WERI-Rb-1 (cell line): ENCODE results near the gene STXBP6.

Source experiments
- DNase-seq: peaks from one replicate; pipeline ENCODE4 v3.0.0-alpha.2; 2020
- H3K27ac ChIP-seq: fragments of 250-450 bp; sonication (Bioruptor Pico); 2 replicates; pipeline ENCODE4 v1.5.1; 2020; ENCODE audit warnings: mild to moderate bottlenecking, moderate library complexity
- H3K27me3 ChIP-seq: fragments of 250-450 bp; sonication (Bioruptor Pico); 2 replicates; pipeline ENCODE4 v1.5.1; 2021; ENCODE audit warnings: mild to moderate bottlenecking, low read depth, moderate library complexity; ENCODE audit not compliant: insufficient read depth, severe bottlenecking
- H3K36me3 ChIP-seq: fragments of 250-450 bp; sonication (Bioruptor Pico); 2 replicates; pipeline ENCODE4 v1.5.1; 2020; ENCODE audit warnings: mild to moderate bottlenecking, moderate library complexity
- H3K4me3 ChIP-seq: 2 replicates; pipeline ENCODE4 v1.5.1; 2011; ENCODE audit warnings: low read depth, mild to moderate bottlenecking, control low read depth, low read length
- H3K9me3 ChIP-seq: fragments of 250-450 bp; sonication (Bioruptor Pico); 2 replicates; pipeline ENCODE4 v1.5.1; 2021; ENCODE audit warnings: mild to moderate bottlenecking, moderate library complexity; ENCODE audit not compliant: severe bottlenecking
- TF ChIP-seq, protein P1 (sequence below): IDR thresholded peaks from 2 replicates; pipeline ENCODE4 v1.5.1; 2011; ENCODE audit warnings: low read depth, mild to moderate bottlenecking, control low read depth, inconsistent platforms, low read length

Gene STXBP6

DNA sequence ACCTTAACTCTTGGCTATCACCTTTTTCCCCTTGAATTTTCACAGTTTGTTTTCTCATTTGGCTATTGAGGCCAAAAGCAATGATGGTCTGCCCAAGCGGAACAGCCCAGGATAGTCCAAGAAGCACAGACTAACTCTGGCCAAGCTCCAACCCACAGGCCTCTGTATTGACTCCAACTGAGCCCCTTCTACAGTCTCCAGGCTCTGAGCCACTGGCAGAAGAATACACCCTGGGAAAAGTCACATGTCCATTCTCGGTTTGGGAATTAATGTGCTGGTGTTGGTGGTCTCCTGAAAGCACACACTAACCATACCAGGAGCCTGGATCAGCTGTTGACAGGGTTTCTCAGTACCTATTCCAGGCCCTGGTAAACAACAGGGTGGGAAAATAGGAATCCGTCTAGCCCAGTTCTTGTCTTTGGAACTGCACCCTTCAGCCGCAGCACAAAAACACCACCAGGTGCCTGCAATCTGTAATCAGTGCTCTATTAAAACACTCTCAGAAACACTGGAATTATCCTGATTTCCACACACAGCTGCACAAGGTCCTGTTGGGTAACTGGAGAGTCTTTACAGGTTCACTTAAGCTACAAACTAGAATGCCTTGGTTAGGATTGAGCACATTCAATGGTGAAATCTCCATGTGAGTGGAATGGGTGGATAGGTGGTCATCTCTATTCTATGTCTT lies 63.6 kb downstream of the STXBP6 start:
- no peak for DNase-seq
- TF ChIP-seq, protein P1, sequence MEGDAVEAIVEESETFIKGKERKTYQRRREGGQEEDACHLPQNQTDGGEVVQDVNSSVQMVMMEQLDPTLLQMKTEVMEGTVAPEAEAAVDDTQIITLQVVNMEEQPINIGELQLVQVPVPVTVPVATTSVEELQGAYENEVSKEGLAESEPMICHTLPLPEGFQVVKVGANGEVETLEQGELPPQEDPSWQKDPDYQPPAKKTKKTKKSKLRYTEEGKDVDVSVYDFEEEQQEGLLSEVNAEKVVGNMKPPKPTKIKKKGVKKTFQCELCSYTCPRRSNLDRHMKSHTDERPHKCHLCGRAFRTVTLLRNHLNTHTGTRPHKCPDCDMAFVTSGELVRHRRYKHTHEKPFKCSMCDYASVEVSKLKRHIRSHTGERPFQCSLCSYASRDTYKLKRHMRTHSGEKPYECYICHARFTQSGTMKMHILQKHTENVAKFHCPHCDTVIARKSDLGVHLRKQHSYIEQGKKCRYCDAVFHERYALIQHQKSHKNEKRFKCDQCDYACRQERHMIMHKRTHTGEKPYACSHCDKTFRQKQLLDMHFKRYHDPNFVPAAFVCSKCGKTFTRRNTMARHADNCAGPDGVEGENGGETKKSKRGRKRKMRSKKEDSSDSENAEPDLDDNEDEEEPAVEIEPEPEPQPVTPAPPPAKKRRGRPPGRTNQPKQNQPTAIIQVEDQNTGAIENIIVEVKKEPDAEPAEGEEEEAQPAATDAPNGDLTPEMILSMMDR = no peak
- Histone ChIP-seq H3K36me3 (no peaks in the 10 kb centered on the region), H3K27me3 (peaks cover 28% of the 10 kb centered on the region), H3K9me3 (no peaks in the 10 kb centered on the region), H3K4me3 (no peak overlapping the region), H3K27ac (no peak overlapping the region)

DNA sequence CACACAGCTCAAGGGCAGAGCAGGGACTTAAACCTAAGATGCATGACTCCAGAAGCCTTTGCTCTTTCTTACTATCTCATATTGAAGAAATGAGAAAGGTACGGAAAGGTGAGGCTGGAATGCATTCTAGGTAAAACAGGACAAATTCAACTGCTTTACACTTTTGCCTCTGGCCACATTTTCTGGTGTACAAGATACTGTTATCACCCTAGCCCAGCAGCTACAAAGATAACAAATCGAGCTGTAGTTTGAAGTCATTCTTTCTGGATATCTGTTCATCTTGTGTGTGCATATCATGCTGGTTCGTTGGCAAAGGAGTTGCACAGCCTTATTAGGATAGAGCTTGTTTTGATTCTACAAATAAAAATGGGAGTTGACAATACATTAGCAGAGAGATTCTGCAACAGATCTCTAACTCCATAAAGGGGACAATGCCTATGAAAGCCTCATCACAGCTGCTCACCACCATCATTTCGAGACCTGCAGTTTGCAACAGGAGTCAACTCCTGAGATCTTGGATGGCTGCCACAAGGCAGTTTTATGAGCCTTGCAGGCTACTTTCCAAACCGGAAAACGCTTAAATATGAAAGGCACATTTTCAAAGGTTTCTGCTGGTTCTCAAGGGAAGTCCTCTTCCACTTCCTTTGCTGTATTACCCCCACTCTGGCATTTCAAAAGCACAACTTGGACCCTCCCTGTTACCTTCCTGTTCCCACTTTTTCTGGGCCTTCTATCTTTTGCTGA lies 64.9 kb downstream of the STXBP6 start:
- Histone ChIP-seq H3K27me3 (peaks cover 26% of the 10 kb centered on the region), H3K36me3 (no peaks in the 10 kb centered on the region), H3K27ac (no peak overlapping the region), H3K4me3 (no peak overlapping the region), H3K9me3 (no peaks in the 10 kb centered on the region)
- TF ChIP-seq, protein P1 = no peak
- no peak for DNase-seq

DNA sequence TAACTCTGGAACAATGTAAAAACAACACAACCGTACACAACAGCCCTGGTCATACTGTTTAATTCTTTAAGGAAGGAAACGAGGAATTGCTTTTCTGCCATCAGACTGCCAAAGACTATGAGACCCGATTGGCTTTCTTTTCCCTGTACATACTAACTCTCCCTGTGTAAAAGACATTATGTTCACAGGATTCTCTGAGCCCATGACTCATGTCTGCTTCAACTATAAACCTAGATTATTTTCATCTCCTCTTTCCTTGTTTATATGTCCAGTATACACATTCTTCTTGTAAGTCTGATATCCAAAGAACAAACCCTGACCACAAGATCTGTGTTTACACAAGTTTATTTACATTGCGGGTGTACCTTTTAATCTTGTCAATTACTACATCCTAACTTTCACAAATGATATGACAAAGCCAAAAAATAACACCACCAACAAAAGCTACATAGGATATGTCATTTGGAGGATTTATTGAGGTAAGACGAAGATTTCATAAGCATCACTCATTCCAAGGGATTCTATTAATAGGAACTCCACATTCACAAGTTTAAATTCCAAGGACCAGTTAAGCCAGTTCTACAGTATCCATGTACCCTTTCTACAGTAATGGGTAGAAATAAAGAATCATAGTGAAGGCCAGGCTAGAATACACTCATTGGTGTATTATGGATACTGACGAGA lies 67.3 kb downstream of the STXBP6 start:
- no peaks in the 10 kb centered on the region for H3K36me3 ChIP-seq
- no peak overlapping the region for H3K4me3 ChIP-seq
- H3K9me3 ChIP-seq = no peaks in the 10 kb centered on the region
- TF ChIP-seq, protein P1 = no peak
- peaks cover 15% of the 10 kb centered on the region for H3K27me3 ChIP-seq
- no peak overlapping the region for H3K27ac ChIP-seq
- no peak for DNase-seq

DNA sequence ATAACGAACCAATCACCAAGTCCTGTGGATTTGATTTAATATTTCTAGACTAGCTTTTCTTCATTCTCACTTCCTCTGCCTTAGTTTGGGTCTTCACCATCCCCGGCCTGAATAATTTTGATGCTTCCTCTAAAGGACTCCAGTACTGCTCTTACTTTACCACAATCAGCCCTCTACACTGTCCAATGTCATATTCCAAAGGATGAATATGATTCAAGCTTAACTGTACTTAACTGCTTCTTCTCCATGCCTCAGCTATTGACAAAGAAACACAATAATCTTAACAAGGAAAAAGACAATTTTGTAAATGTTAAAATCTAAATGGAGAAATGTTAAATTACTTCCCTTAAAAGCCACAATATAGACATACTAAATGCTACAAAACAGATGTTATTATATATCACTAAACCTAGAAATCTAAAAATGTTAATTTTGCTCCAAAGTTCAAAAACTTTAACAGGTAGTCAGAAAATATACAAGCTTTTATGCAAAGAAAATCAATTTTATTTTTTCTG lies 70.2 kb downstream of the STXBP6 start:
- no peaks in the 10 kb centered on the region for H3K36me3 ChIP-seq
- TF ChIP-seq, protein P1 = no peak
- no peak overlapping the region for H3K27ac ChIP-seq
- H3K9me3 ChIP-seq = no peaks in the 10 kb centered on the region
- H3K27me3 ChIP-seq = peaks cover 22% of the 10 kb centered on the region
- no peak overlapping the region for H3K4me3 ChIP-seq
- no peak for DNase-seq

DNA sequence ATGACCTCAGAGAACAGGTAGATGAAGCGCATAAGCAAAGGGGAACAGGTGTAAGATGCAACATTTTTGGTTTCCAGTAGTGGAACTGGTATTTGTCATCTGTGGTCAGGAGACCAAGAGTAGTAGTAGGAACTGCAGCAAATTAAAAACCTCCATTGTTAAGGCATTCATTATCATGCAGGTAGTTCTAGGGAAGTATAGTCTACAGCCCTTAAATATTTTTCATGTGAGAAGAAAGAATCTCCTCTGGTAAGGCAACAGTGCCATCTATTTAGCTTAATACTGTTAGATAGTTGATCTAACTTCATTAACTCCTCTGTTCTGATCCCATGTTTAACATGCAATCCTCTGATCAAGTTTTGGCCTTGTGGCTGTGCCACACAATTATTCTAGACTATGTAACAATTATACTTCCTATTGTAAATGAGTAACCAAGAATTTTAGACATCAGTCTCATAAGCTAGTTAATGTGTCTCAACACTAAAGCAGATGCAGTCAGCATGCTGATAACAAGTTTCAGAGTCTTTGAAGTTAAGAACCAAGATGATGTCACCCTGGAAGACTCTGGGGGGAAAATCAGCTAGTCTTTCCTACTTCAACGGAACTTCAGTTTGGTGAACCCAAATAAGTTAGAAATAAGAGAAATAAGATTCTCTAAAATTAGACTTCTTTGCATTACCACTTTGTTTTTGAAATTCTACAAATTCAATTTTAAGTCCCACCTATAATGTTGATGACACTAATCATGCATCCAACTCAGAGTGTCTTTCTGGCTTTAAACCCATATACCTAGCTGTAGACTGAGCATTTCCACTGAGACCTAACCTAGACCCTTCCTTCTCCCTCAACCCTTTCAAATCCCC lies 70.9 kb downstream of the STXBP6 start:
- H3K27me3 ChIP-seq = peaks cover 26% of the 10 kb centered on the region
- H3K27ac ChIP-seq = no peak overlapping the region
- no peak overlapping the region for H3K4me3 ChIP-seq
- TF ChIP-seq, protein P1 = no peak
- H3K9me3 ChIP-seq = no peaks in the 10 kb centered on the region
- DNase-seq = no peak
- no peaks in the 10 kb centered on the region for H3K36me3 ChIP-seq
